MM.1S (cell line): ENCODE measurements around the gene SGMS1.
"Not testable (repeated sequence)": the region's sequence is repeated elsewhere in the genome, so short reads cannot be mapped to it uniquely, and the experiment has no call there.

Experiments used
- DNase-seq: peaks from one replicate; pipeline ENCODE4 v3.0.0-alpha.2; 2015
- H2AFZ ChIP-seq: fragments of 300-600 bp; sonication (generic); 2 replicates; pipeline ENCODE4 v1.6.0; 2016; ENCODE audit warnings: antibody characterized with exemption, low read length
- H3F3A ChIP-seq: fragments of 300-600 bp; sonication (generic); 2 replicates; pipeline ENCODE4 v1.6.1; 2016; ENCODE audit warnings: mild to moderate bottlenecking, antibody characterized with exemption, low read length, moderate library complexity, mixed read lengths; ENCODE audit not compliant: insufficient read depth
- H3K27ac ChIP-seq: fragments of 300-600 bp; sonication (generic); 2 replicates; pipeline ENCODE4 v1.5.1; 2016; ENCODE audit warnings: mild to moderate bottlenecking, low read length
- H3K27me3 ChIP-seq: fragments of 300-600 bp; sonication (generic); replicated peaks from 2 replicates; pipeline ENCODE4 v1.6.0; 2016; ENCODE audit warnings: low read length; ENCODE audit not compliant: insufficient read depth
- H3K36me3 ChIP-seq: fragments of 300-600 bp; sonication (generic); replicated peaks from 2 replicates; pipeline ENCODE4 v1.6.1; 2016; ENCODE audit warnings: mild to moderate bottlenecking, low read length, mixed read lengths; ENCODE audit not compliant: insufficient read depth
- H3K4me1 ChIP-seq: fragments of 300-600 bp; sonication (generic); 2 replicates; pipeline ENCODE4 v1.6.1; 2016; ENCODE audit warnings: low read length, mixed read lengths
- H3K4me2 ChIP-seq: fragments of 300-600 bp; sonication (generic); 2 replicates; pipeline ENCODE4 v1.6.0; 2016; ENCODE audit warnings: low read depth, low read length
- H3K4me3 ChIP-seq: fragments of 300-600 bp; sonication (generic); 2 replicates; pipeline ENCODE4 v1.5.1; 2016; ENCODE audit warnings: low read length, mixed read lengths
- H3K79me2 ChIP-seq: fragments of 300-600 bp; sonication (generic); 2 replicates; pipeline ENCODE4 v1.6.1; 2016; ENCODE audit warnings: mixed run types, low read length, mixed read lengths
- H3K9ac ChIP-seq: fragments of 300-600 bp; sonication (generic); 2 replicates; pipeline ENCODE4 v1.6.1; 2016; ENCODE audit warnings: low read length, mixed read lengths
- H3K9me2 ChIP-seq: fragments of 300-600 bp; sonication (generic); replicated peaks from 2 replicates; pipeline ENCODE4 v1.6.1; 2016; ENCODE audit warnings: mild to moderate bottlenecking, low read length, mixed read lengths; ENCODE audit not compliant: insufficient read depth
- H3K9me3 ChIP-seq: fragments of 300-600 bp; sonication (generic); replicated peaks from 2 replicates; pipeline ENCODE4 v1.6.1; 2016; ENCODE audit warnings: mild to moderate bottlenecking, low read length, mixed read lengths; ENCODE audit not compliant: insufficient read depth
- H4K20me1 ChIP-seq: fragments of 300-600 bp; sonication (generic); 2 replicates; pipeline ENCODE4 v1.6.1; 2016; ENCODE audit warnings: mild to moderate bottlenecking, low read length, moderate library complexity, mixed read lengths; ENCODE audit not compliant: insufficient read depth
- EZH2 ChIP-seq: fragments of 300-600 bp; sonication (generic); optimal IDR thresholded peaks from 2 replicates; pipeline ENCODE3; 2017; ENCODE audit warnings: low read depth, mild to moderate bottlenecking, antibody characterized with exemption, low read length, mixed read lengths
- EZH2phosphoT487 ChIP-seq: fragments of 300-600 bp; sonication (generic); IDR thresholded peaks from 2 replicates; pipeline ENCODE4 v1.6.1; 2018; ENCODE audit warnings: antibody characterized with exemption, low read length
- TF ChIP-seq, protein P1 (sequence below): fragments of 300-600 bp; sonication (generic); IDR thresholded peaks from 2 replicates; pipeline ENCODE4 v1.5.1; 2016; ENCODE audit warnings: antibody characterized with exemption, low read length, mixed read lengths

Gene SGMS1

GRCh38 chr10:50358925-50359687 lies 264.6 kb downstream of the SGMS1 start:
- H3K9ac ChIP-seq: no peak overlapping the region
- H4K20me1 ChIP-seq: no peaks in the 10 kb centered on the region
- H3K27me3 ChIP-seq: no peaks in the 10 kb centered on the region
- DNase-seq: no peak
- H3K4me3 ChIP-seq: no peak overlapping the region
- H3K79me2 ChIP-seq: no peaks in the 10 kb centered on the region
- H3K27ac ChIP-seq: no peak overlapping the region
- H3K36me3 ChIP-seq: no peaks in the 10 kb centered on the region
- H2AFZ ChIP-seq: no peak overlapping the region
- H3K4me1 ChIP-seq: peaks cover 11% of the 10 kb centered on the region
- H3K4me2 ChIP-seq: no peak overlapping the region
- no peak for TF ChIP-seq EZH2phosphoT487
- no peak for TF ChIP-seq EZH2
- TF ChIP-seq, protein P1, sequence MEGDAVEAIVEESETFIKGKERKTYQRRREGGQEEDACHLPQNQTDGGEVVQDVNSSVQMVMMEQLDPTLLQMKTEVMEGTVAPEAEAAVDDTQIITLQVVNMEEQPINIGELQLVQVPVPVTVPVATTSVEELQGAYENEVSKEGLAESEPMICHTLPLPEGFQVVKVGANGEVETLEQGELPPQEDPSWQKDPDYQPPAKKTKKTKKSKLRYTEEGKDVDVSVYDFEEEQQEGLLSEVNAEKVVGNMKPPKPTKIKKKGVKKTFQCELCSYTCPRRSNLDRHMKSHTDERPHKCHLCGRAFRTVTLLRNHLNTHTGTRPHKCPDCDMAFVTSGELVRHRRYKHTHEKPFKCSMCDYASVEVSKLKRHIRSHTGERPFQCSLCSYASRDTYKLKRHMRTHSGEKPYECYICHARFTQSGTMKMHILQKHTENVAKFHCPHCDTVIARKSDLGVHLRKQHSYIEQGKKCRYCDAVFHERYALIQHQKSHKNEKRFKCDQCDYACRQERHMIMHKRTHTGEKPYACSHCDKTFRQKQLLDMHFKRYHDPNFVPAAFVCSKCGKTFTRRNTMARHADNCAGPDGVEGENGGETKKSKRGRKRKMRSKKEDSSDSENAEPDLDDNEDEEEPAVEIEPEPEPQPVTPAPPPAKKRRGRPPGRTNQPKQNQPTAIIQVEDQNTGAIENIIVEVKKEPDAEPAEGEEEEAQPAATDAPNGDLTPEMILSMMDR: no peak
- no peaks in the 10 kb centered on the region for H3K9me3 ChIP-seq
- no peaks in the 10 kb centered on the region for H3K9me2 ChIP-seq
- 0 out of 2 replicates have a peak, but pooled peaks cover 7% of the 10 kb centered on the region for H3F3A ChIP-seq

DNA sequence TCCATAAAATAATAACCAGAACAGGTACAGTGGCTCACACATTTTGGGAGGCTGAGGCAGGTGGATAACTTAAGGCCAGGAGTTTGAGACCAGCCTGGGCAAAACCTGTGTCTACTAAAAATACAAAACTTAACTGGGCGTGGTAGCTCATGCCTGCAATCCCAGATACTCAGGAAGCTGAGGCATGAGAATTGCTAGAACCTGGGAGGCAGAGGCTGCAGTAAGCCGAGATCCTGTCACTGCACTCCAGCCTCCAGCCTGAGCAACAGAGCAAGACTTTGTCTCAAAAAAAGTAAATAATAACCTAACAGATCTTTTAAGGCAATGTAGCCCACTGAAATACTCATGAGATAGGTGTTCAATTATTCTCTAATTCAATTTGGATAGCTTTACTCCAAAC lies 265.3 kb downstream of the SGMS1 start:
- Histone ChIP-seq H3K4me1 (peaks cover 6% of the 10 kb centered on the region), H3K9me3 (no peaks in the 10 kb centered on the region)

GRCh38 chr10:50356481-50356832 lies 267.3 kb downstream of the SGMS1 start:
- not testable (repeated sequence) for H3K4me3 ChIP-seq, H3K9me3 ChIP-seq, H3F3A ChIP-seq, H3K9ac ChIP-seq, H3K79me2 ChIP-seq, H3K36me3 ChIP-seq, H3K4me1 ChIP-seq, H2AFZ ChIP-seq, H3K9me2 ChIP-seq, H3K27me3 ChIP-seq, DNase-seq, H4K20me1 ChIP-seq, H3K27ac ChIP-seq, H3K4me2 ChIP-seq

More for the DNA sequence above, 265.3 kb downstream of the SGMS1 start:
- Histone ChIP-seq H3F3A (0 out of 2 replicates have a peak, but pooled peaks cover 7% of the 10 kb centered on the region), H3K27ac (no peak overlapping the region), H3K9ac (no peak overlapping the region), H3K4me2 (no peak overlapping the region), H3K9me2 (no peaks in the 10 kb centered on the region), H2AFZ (no peak overlapping the region), H4K20me1 (no peaks in the 10 kb centered on the region), H3K36me3 (no peaks in the 10 kb centered on the region), H3K27me3 (no peaks in the 10 kb centered on the region), H3K79me2 (no peaks in the 10 kb centered on the region), H3K4me3 (no peak overlapping the region)
- no peak for DNase-seq
- TF ChIP-seq, protein P1: no peak
- TF ChIP-seq EZH2: no peak
- no peak for TF ChIP-seq EZH2phosphoT487

DNA sequence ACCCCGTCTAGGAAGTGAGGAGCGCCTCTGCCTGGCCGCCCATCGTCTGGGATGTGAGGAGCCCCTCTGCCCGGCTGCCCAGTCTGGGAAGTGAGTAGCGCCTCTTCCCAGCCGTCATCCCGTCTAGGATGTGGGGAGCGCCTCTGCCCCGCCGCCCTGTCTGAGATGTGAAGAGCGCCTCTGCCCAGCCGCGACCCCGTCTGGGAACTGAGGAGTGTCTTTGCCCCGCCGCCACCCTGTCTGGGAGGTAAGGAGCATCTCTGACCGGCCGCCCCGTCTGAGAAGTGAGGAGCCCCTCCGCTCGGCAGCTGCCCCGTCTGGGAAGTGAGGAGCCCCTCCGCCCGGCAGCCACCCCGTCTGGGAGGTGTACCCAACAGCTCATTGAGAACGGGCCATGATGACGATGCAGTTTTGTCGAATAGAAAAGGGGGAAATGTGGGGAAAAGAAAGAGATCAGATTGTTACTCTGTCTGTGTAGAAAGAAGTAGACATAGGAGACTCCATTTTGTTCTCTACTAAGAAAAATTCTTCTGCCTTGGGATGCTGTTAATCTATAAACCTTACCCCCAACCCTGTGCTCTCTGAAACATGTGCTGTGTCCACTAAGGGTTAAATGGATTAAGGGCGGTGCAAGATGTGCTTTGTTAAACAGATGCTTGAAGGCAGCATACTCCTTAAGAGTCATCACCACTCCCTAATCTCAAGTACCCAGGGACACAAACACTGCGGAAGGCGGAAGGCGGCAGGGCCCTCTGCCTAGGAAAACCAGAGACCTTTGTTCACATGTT lies 267.9 kb downstream of the SGMS1 start:
- not testable (repeated sequence) for H3K27ac ChIP-seq, H3K9me3 ChIP-seq, H2AFZ ChIP-seq, H3K4me2 ChIP-seq, H3K36me3 ChIP-seq, H3F3A ChIP-seq, H3K9me2 ChIP-seq, DNase-seq, H3K79me2 ChIP-seq, H3K4me3 ChIP-seq, H4K20me1 ChIP-seq, H3K27me3 ChIP-seq, H3K4me1 ChIP-seq, H3K9ac ChIP-seq
